ENCODE results near the gene MS4A4E. TPM values are rescaled to one million over a fixed set of nuclear protein-coding genes. Genes with fewer than 3 reads are reported as not detected.
"Not testable (repeated sequence)": the region's sequence is repeated elsewhere in the genome, so short reads cannot be mapped to it uniquely, and the experiment has no call there.

MS4A4E gene
- total RNA-seq, 1 donor from 2014 or later, result 4.7 TPM

DNA sequence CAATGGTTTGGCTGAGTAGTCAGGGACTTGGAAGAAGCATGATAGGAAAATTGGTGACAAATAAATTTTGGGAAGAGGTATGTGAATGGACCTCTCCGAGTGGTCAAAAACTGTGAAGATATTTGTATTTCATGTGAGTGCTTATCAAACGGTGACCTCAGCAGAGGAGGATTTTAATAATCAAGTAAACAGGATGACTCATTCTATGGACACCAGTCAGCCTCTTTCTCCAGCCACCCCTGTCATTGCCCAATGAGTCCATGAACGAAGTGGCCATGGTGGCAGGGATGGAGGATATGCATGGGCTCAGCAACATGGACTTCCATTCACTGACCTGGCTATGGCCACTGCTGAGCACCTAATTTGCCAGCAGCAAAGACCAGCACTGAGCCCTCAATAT is 21.2 kb downstream of the MS4A4E start:
- DNase-seq (ENCODE audit: low spot score), result no peak

DNA sequence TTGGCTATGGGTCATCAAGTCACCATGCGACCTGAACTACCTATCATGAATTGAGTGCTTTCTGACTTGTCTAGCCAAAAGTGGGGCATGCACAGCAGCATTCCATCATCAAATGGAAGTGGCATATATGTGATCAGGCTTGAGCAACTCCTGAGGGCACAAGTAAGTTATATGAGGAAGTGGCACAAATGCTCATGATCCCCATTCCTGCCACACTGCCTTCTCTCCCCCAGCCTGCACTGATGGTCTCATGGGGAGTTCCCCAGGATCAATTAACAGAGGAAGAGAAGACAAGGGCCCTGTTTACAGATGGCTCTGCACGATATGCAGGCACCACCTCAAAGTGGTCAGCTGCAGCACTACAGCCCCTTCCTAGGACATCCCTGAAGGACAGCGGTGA is 21.8 kb downstream of the MS4A4E start:
- no peak for DNase-seq (ENCODE audit: low spot score)

DNA sequence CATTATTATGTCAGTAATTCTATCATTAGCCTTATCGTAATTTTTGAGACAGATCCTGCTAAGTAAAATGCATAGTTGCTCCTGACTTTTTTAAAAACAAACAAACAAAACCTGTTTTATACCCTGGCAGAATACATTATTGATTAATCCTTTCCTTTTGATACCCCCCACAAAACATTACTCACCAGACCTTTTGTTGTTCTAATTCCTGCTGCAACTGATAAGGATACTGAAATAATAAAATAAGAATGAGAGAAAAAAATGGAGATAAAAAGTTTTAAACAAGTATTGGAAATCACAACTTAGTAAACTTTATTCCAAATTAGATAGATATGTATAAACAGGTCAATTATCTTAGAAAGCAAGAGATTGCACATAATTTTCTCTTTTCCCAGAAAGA is 28.6 kb downstream of the MS4A4E start:
- no peak for DNase-seq (ENCODE audit: low spot score)

DNA sequence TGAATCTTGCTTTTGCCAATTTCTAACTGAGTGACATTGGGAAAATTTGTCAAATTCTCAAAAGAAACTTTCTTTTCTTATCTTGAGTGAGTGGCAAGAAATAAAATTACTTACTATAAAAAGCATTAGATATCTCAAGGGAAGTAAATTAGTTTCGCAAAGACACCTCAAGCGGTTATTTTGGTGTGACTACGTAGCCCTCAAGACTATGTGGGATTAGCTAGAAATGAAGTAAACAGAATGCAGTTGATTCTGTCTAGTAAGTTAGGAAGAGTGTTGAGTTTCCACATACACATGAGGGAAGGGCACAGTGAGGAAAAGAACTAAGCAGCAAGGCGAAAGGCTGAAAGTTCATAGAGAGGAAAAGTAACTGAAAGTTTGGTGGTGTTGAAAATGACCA is 31.7 kb downstream of the MS4A4E start:
- no peak for DNase-seq (ENCODE audit: low spot score)

- DNase-seq (ENCODE audit: low spot score), result no peak
Measured at GRCh38 chr11:60209977-60210376, 33.0 kb downstream of the MS4A4E start.

DNA sequence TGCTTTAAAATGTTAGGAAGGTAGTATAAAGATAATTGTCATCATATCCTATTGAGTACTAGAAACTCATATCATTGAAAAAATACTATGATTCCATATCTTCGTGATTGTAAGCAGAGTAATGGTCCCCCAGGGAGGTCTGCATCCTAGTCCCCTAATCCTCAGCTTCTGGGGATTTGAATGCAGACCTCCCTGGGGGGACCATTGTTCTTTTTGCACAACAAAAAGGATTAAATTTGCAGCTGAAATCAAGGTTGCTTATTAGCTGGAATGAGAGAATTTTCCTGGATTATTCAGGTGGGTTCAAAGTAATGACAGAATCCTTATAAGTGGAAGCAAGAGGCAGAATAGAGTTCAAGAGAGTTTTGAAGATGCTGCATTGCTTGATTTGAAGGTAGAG is 34.0 kb downstream of the MS4A4E start:
- no peak for DNase-seq (ENCODE audit: low spot score)

- no peak for DNase-seq (ENCODE audit: low spot score)
Measured at GRCh38 chr11:60208146-60208895, 34.6 kb downstream of the MS4A4E start.

DNA sequence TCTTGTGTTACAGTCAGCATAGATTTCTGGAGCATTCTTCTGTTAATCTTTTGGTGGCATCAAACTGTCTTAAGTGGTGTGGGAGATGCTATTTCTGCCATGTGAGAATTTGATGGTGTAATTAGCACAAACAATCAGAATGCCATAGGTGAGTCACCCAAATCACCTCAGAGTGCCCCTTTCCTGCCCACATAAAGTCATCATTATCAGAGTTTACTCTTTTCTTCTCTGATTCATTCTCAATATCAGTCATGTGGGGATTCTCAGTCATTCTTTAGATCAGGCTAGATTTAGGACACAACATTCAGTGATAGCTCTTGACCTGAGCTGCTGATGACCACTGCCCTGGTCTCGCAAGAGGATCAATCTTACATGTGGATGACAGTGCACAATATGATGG is 36.3 kb downstream of the MS4A4E start:
- no peak for DNase-seq (ENCODE audit: low spot score)

DNA sequence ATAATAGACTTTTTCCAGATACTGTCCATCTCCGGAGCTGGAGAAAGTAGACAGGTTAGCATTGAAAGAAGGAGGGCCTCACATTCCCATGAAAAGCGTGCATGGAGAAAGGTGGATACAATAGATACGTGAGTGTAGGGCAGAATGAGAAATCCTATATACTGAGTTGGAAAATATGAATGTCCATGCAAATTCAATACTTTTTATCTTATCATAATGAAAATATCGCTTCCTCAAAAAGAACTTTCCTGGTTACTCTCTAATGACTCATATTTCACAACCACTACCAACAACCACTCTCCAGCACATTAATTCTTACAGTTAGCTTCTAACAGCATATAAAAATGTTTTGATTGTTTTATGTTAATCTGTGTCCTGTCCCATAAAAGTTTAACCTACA is 38.0 kb downstream of the MS4A4E start:
- DNase-seq (ENCODE audit: low spot score), result no peak

DNA sequence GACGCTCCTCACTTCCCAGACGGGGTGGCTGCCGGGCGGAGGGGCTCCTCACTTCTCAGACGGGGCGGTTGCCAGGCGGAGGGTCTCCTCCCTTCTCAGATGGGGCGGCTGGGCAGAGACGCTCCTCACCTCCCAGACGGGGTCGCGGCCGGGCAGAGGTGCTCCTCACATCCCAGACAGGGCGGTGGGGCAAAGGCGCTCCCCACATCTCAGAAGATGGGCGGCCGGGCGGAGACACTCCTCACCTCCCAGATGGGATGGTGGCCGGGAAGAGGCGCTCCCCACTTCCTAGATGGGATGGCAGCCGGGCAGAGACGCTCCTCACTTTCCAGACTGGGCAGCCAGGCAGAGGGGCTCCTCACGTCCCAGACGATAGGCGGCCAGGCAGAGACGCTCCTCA is 41.6 kb downstream of the MS4A4E start:
- DNase-seq (ENCODE audit: low spot score), result not testable (repeated sequence)

- no peak for DNase-seq (ENCODE audit: low spot score)
Measured at GRCh38 chr11:60197442-60197841, 45.5 kb downstream of the MS4A4E start.

DNA sequence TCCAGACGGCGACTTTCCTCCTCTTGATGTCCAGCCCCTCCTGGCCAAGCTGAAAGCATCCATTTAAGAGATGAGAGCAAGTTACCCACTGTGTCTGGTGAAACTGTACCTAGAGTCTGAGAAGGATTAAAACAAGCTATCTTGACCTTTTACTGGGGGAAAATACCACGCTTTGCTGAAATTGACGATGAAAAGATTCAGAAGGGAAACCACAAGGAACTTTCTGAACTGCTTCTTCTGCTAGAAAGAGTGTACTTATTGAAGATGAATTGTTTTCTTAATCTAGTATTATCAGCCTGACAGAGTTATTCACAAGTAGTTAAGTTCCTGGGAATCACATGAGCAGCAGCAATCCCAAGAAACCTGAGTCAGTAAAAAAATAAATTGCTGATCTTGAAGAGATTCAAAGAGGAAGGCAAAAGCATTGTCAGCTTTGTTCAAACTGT is 47.0 kb downstream of the MS4A4E start:
- no peak for DNase-seq (ENCODE audit: low spot score)

- DNase-seq (ENCODE audit: low spot score), result no peak
Measured at GRCh38 chr11:60194511-60194910, 48.4 kb downstream of the MS4A4E start.

DNA sequence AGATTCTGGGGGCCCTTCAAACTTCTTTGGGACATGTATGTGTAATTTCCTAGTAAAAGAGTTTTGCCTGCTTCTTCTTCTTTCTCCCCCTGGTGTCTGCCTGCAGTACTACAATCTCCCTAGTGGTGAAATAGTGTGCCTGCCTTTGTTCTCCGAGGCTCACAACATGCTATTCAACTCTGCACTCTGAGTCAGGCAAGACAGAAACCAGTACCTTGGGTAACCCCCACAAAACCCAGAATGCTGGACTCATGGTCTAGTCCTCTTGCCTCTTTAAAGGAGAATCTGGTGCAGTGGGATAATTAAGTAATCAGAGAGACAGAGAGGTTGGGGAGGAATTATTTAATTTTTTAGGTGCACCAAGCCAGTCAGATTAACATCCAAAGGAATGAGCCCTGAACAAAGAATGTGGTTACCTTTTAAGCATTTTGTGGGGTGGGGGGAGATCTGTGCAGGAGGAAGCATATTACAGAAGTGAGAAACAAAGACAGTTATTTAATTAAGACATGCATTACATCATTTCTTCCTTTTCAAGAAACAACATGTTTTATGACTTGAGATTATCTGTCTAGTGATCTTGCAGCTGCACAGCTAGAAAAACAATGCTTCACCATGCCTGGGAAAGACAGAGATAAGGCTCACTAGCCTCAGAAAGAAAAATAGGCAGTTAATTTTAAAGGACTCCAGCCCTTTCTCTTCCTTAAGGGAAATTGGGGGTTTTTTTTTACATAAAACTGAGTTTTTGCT is 49.1 kb downstream of the MS4A4E start:
- DNase-seq (ENCODE audit: low spot score), result no peak

- not testable (repeated sequence) for DNase-seq (ENCODE audit: low spot score)
Measured at GRCh38 chr11:60192564-60192963, 50.4 kb downstream of the MS4A4E start.

- DNase-seq (ENCODE audit: low spot score), result not testable (repeated sequence)
Measured at GRCh38 chr11:60188481-60188880, 54.5 kb downstream of the MS4A4E start.

- not testable (repeated sequence) for DNase-seq (ENCODE audit: low spot score)
Measured at GRCh38 chr11:60186128-60186527, 56.8 kb downstream of the MS4A4E start.

DNA sequence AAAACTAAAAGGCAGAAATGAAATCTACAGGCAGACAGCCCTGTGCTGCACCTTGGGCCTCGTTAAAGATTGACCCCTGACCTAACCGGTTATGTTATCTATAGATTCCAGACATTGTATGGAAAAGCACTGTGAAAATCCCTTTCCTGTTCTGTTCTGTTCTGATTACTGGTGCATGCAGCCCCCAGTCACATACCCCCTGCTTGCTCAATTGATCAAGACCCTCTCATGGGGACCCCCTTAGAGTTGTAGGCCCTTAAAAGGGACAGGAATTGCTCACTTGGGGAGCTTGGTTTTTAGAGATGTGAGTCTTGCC is 57.5 kb downstream of the MS4A4E start:
- not testable (repeated sequence) for DNase-seq (ENCODE audit: low spot score)

GRCh38 chr11:60184824-60185511 is 58.0 kb downstream of the MS4A4E start:
- no peak for DNase-seq (ENCODE audit: low spot score)

- no peak for DNase-seq (ENCODE audit: low spot score)
Measured at GRCh38 chr11:60183591-60184205, 59.2 kb downstream of the MS4A4E start.

DNA sequence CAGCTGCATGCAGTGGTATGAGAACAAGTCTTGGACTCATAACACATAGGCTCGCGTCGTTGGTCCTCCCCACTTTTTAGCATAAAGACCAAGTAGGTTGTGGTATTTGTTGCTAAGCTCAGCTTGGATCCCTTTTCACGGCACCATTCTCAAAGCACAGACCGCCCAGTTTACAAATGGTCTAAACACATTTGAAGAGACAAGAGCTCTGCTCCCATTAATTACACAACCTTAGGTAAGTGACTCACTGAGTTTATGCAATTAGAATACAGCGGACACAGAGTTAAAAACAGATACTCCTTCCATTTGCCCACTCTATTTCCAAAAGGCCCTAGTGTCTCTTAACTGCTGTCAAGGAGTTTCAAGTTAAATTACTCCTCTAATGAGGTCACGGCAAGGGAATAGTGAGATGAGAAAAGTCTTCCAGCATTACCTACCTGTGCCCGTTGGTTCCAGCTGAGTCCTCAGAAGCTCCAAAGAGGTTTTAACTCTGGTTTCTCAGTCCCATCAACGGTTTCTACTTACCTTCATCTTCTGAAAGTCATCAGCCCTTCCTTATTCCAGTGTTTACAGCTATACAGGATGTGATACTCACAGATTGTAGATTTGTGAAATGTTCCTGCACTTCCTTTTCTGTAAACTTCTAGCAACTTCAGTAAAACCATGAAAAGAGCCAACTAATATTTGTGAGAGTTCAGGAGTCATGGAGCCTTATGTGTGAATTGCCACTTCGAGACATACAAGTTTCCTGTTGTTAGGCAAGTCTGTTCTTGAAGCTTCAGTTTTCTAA is 60.2 kb downstream of the MS4A4E start, which contains the start of gene MS4A6A:
MS4A6A (minus strand) TSS at position 543 of the 790 bp plus-strand sequence. CDS start 1,356 bp downstream, outside the sequence.
- no peak for DNase-seq (ENCODE audit: low spot score)
